NCI-H526 treated with DMSO at 0.1 percent for 48 hours (cell line): ENCODE results near the gene ACAA2.

Experiments used
- DNase-seq: peaks from one replicate; lab custom pipeline; 2025; lab: John Stamatoyannopoulos, UW

Gene ACAA2

GRCh38 chr18:49813319-49814146 lies at the start of gene ACAA2:
Gene ACAA2 (minus strand): TSS chr18:49813533. CDS start chr18:49813484, 49 bp downstream.
- peak; percentile 68 for DNase-seq

- no peak for DNase-seq
Measured at GRCh38 chr18:49862656-49863385, 49.5 kb upstream of the ACAA2 start.

GRCh38 chr18:49861659-49862058 lies 48.3 kb upstream of the ACAA2 start:
- no peak for DNase-seq

- DNase-seq: no peak
Measured at GRCh38 chr18:49859725-49860124, 46.4 kb upstream of the ACAA2 start.

GRCh38 chr18:49859021-49859359 lies 45.7 kb upstream of the ACAA2 start:
- no peak for DNase-seq

- DNase-seq: peak; percentile 17
Measured at GRCh38 chr18:49858309-49859020, 45.1 kb upstream of the ACAA2 start.

- no peak for DNase-seq
Measured at GRCh38 chr18:49857708-49858107, 44.4 kb upstream of the ACAA2 start.

GRCh38 chr18:49856496-49856895 lies 43.2 kb upstream of the ACAA2 start:
- no peak for DNase-seq

- DNase-seq: no peak
Measured at GRCh38 chr18:49855711-49856415, 42.5 kb upstream of the ACAA2 start.

- DNase-seq: no peak
Measured at GRCh38 chr18:49854681-49855080, 41.3 kb upstream of the ACAA2 start.

GRCh38 chr18:49853436-49853835 lies 40.1 kb upstream of the ACAA2 start:
- DNase-seq: no peak

GRCh38 chr18:49853011-49853410 lies 39.7 kb upstream of the ACAA2 start:
- no peak for DNase-seq

- DNase-seq: no peak
Measured at GRCh38 chr18:49851624-49852023, 38.3 kb upstream of the ACAA2 start.

GRCh38 chr18:49850636-49851035 lies 37.3 kb upstream of the ACAA2 start:
- no peak for DNase-seq

- DNase-seq: peak; percentile 33
Measured at GRCh38 chr18:49849331-49850217, 36.2 kb upstream of the ACAA2 start.

GRCh38 chr18:49848115-49848514 lies 34.8 kb upstream of the ACAA2 start:
- DNase-seq: no peak

GRCh38 chr18:49847524-49847923 lies 34.2 kb upstream of the ACAA2 start:
- no peak for DNase-seq

- DNase-seq: no peak
Measured at GRCh38 chr18:49846718-49847470, 33.6 kb upstream of the ACAA2 start.

- no peak for DNase-seq
Measured at GRCh38 chr18:49846361-49846662, 33.0 kb upstream of the ACAA2 start.

- no peak for DNase-seq
Measured at GRCh38 chr18:49845629-49846360, 32.5 kb upstream of the ACAA2 start.
